ENCODE measurements around the gene ESAM. TPM values are rescaled to one million over a fixed set of nuclear protein-coding genes. Genes with fewer than 3 reads are reported as not detected.

Gene ESAM
- total RNA-seq, 1 experiment from 2014 or later = 0.92 TPM

DNA sequence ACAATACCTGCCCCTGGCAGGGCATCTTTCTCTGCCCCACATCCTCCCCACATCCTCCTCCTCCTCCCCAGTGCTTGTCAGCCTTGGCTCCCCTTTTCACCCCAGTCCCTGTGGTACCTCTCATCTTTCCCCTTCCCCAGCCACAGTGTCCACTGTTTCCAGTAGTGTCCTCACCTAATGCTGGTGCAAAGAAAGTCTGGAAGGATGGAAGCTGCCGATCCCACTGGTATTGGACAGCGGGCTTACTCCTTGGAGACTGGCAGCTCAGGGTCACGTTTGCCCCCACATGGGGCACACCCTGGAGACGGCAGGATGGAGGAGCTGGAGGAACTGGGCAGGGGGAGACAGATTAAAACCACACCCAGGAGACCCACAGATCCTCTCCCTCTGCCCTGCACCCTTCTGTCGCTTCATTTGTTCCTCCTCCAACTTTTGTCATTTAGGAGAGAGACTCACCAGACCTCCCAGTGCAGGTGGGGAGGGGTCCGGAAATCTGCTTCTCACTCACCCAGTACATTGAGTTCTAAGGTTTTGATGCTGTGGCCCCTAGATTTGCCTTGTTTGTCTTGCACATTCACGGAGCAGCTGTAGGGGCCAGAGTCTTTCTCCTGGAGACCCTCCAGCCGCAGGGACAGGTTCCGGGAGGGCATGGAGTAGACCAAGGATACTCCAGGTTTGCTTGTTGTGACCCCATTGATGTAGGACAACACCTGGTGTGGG lies 5.9 kb downstream of the ESAM start:
- no peaks in the 10 kb centered on the region for H3K9me3 ChIP-seq (ENCODE audit: control insufficient read depth, low read depth, low read length)
- H3K23me2 ChIP-seq (ENCODE audit: insufficient read length, low read depth, low read length, poor library complexity, severe bottlenecking) = peaks cover 11% of the 10 kb centered on the region
- no peak for DNase-seq
- no peak overlapping the region for H3K4ac ChIP-seq (ENCODE audit: low read depth, low read length)
- TF ChIP-seq, protein P1, sequence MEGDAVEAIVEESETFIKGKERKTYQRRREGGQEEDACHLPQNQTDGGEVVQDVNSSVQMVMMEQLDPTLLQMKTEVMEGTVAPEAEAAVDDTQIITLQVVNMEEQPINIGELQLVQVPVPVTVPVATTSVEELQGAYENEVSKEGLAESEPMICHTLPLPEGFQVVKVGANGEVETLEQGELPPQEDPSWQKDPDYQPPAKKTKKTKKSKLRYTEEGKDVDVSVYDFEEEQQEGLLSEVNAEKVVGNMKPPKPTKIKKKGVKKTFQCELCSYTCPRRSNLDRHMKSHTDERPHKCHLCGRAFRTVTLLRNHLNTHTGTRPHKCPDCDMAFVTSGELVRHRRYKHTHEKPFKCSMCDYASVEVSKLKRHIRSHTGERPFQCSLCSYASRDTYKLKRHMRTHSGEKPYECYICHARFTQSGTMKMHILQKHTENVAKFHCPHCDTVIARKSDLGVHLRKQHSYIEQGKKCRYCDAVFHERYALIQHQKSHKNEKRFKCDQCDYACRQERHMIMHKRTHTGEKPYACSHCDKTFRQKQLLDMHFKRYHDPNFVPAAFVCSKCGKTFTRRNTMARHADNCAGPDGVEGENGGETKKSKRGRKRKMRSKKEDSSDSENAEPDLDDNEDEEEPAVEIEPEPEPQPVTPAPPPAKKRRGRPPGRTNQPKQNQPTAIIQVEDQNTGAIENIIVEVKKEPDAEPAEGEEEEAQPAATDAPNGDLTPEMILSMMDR (conservative IDR thresholded peaks at IDR 0.05) = no peak
- H2BK15ac ChIP-seq (ENCODE audit: low read depth, low read length) = no peak overlapping the region
- H3K9me3 Mint-ChIP-seq = peaks cover 0 to 9% of the 10 kb centered on the region in 2 experiments; a peak in 3 of 5 replicates
- no peak overlapping the region for H3K9ac ChIP-seq (ENCODE audit: extremely low read depth, insufficient read length, low read length)
- no peak overlapping the region for H3K56ac ChIP-seq (ENCODE audit: insufficient read length, low read depth, low read length)
- H3K27me3 ChIP-seq (ENCODE audit: insufficient read depth, low read length) = peaks cover 90% of the 10 kb centered on the region
- no peak overlapping the region for H3K4me3 Mint-ChIP-seq
- no peaks in the 10 kb centered on the region for H4K20me1 ChIP-seq (ENCODE audit: control insufficient read depth, insufficient read depth, insufficient read length)
- H4K8ac ChIP-seq (replicated peaks; ENCODE audit: insufficient read length, low read depth, low read length) = no peak overlapping the region
- H3K79me1 ChIP-seq (ENCODE audit: insufficient read depth, low read depth, low read length, poor library complexity, severe bottlenecking) = no peaks in the 10 kb centered on the region
- H4K5ac ChIP-seq (ENCODE audit: insufficient read length, low read depth, low read length) = no peak overlapping the region
- no peak overlapping the region for H2BK20ac ChIP-seq (ENCODE audit: low read depth, low read length, poor library complexity, severe bottlenecking)
- H3K27ac ChIP-seq (ENCODE audit: insufficient read length, low read depth, low read length) = no peak overlapping the region
- H3K4me1 ChIP-seq (ENCODE audit: insufficient read depth, low read length) = peaks cover 3% of the 10 kb centered on the region; the same call in 1 of the 2 replicates
- H3K4me1 Mint-ChIP-seq = peaks cover 26 to 60% of the 10 kb centered on the region in 2 experiments
- no peak overlapping the region for H2AK5ac ChIP-seq (ENCODE audit: insufficient read length, low read length)
- no peak overlapping the region for H2AFZ ChIP-seq (ENCODE audit: low read length)
- H2BK12ac ChIP-seq (ENCODE audit: insufficient read length, low read depth, low read length) = no peak overlapping the region
- H3K14ac ChIP-seq (ENCODE audit: insufficient read depth, low read length) = no peak overlapping the region
- no peaks in the 10 kb centered on the region for H3K36me3 Mint-ChIP-seq (ENCODE audit: insufficient read depth in 1 of 3, low read depth in 3 of 3)
- no peaks in the 10 kb centered on the region for H3K79me2 ChIP-seq (ENCODE audit: insufficient read depth, low read length)
- H2BK5ac ChIP-seq (ENCODE audit: insufficient read length, low read length) = no peak overlapping the region
- no peak overlapping the region for H2BK120ac ChIP-seq (ENCODE audit: low read depth, low read length, poor library complexity, severe bottlenecking)
- no peak overlapping the region for H3K4me2 ChIP-seq (ENCODE audit: insufficient read depth, insufficient read length, low read length)
- H3T11ph ChIP-seq (ENCODE audit: low read length) = no peak overlapping the region
- no peak overlapping the region for H3K18ac ChIP-seq (ENCODE audit: insufficient read length, low read depth, low read length)
- no CpG with 5 or more reads among the region's 9 CpGs for WGBS (ENCODE audit: extremely low coverage, insufficient read length, low lambda C conversion rate)
- no peak overlapping the region for H3K27ac Mint-ChIP-seq
- H3K23ac ChIP-seq (ENCODE audit: insufficient read length, low read depth, low read length) = no peak overlapping the region
- H3K27me3 Mint-ChIP-seq (ENCODE audit: low read depth) = peaks cover 66% of the 10 kb centered on the region
- no peak overlapping the region for H4K91ac ChIP-seq (ENCODE audit: insufficient read length, low read depth, low read length)

Measured in H9 (cell line).